ENCODE data around the gene KCNMA1.

KCNMA1 gene

GRCh38 chr10:77237120-77237519 is 400.5 kb downstream of the KCNMA1 start:
- no peak for DNase-seq (ENCODE audit: low read depth)

GRCh38 chr10:77236700-77237099 is 400.9 kb downstream of the KCNMA1 start:
- no peak for DNase-seq (ENCODE audit: low read depth)

- DNase-seq (ENCODE audit: low read depth) = no peak
These were observed 401.6 kb downstream of the KCNMA1 start for GRCh38 chr10:77236029-77236428.

GRCh38 chr10:77234599-77234998 is 403.0 kb downstream of the KCNMA1 start:
- DNase-seq (ENCODE audit: low read depth) = no peak

- no peak for DNase-seq (ENCODE audit: low read depth)
These were observed 404.1 kb downstream of the KCNMA1 start for GRCh38 chr10:77233466-77233865.

GRCh38 chr10:77231884-77232610 is 405.6 kb downstream of the KCNMA1 start:
- DNase-seq (ENCODE audit: low read depth) = no peak

- DNase-seq (ENCODE audit: low read depth) = no peak
These were observed 406.2 kb downstream of the KCNMA1 start for GRCh38 chr10:77231375-77231774.

GRCh38 chr10:77230194-77230593 is 407.4 kb downstream of the KCNMA1 start:
- no peak for DNase-seq (ENCODE audit: low read depth)

- DNase-seq (ENCODE audit: low read depth) = no peak
These were observed 407.9 kb downstream of the KCNMA1 start for GRCh38 chr10:77229704-77230103.

GRCh38 chr10:77228559-77228958 is 409.0 kb downstream of the KCNMA1 start:
- no peak for DNase-seq (ENCODE audit: low read depth)

- no peak for DNase-seq (ENCODE audit: low read depth)
These were observed 410.6 kb downstream of the KCNMA1 start for GRCh38 chr10:77226853-77227565.

- no peak for DNase-seq (ENCODE audit: low read depth)
These were observed 411.2 kb downstream of the KCNMA1 start for GRCh38 chr10:77226452-77226851.

GRCh38 chr10:77226020-77226419 is 411.6 kb downstream of the KCNMA1 start:
- no peak for DNase-seq (ENCODE audit: low read depth)

- no peak for DNase-seq (ENCODE audit: low read depth)
These were observed 413.8 kb downstream of the KCNMA1 start for GRCh38 chr10:77223526-77224460.

- no peak for DNase-seq (ENCODE audit: low read depth)
These were observed 417.5 kb downstream of the KCNMA1 start for GRCh38 chr10:77220150-77220549.

GRCh38 chr10:77219046-77219445 is 418.6 kb downstream of the KCNMA1 start:
- DNase-seq (ENCODE audit: low read depth) = no peak

- DNase-seq (ENCODE audit: low read depth) = no peak
These were observed 422.8 kb downstream of the KCNMA1 start for GRCh38 chr10:77214799-77215198.

GRCh38 chr10:77212632-77213031 is 425.0 kb downstream of the KCNMA1 start:
- DNase-seq (ENCODE audit: low read depth) = no peak

GRCh38 chr10:77210645-77211044 is 427.0 kb downstream of the KCNMA1 start:
- DNase-seq (ENCODE audit: low read depth) = no peak

- DNase-seq (ENCODE audit: low read depth) = no peak
These were observed 428.8 kb downstream of the KCNMA1 start for GRCh38 chr10:77208684-77209256.

- DNase-seq (ENCODE audit: low read depth) = no peak
These were observed 429.8 kb downstream of the KCNMA1 start for GRCh38 chr10:77207828-77208185.

GRCh38 chr10:77207182-77207827 is 430.3 kb downstream of the KCNMA1 start:
- no peak for DNase-seq (ENCODE audit: low read depth)
